Stimulated activated CD8-positive, alpha-beta memory T cell treated with anti-CD3 and anti-CD28 coated beads, Interleukin-15, amount 100 ng/mL, for 24 hours (primary cell): ENCODE measurements around the gene RPL12.

ENCODE experiments used
- DNase-seq: peaks from one replicate; pipeline ENCODE4 v3.0.0-alpha.2; 2020; ENCODE audit warnings: low read depth

The RPL12 gene

DNA sequence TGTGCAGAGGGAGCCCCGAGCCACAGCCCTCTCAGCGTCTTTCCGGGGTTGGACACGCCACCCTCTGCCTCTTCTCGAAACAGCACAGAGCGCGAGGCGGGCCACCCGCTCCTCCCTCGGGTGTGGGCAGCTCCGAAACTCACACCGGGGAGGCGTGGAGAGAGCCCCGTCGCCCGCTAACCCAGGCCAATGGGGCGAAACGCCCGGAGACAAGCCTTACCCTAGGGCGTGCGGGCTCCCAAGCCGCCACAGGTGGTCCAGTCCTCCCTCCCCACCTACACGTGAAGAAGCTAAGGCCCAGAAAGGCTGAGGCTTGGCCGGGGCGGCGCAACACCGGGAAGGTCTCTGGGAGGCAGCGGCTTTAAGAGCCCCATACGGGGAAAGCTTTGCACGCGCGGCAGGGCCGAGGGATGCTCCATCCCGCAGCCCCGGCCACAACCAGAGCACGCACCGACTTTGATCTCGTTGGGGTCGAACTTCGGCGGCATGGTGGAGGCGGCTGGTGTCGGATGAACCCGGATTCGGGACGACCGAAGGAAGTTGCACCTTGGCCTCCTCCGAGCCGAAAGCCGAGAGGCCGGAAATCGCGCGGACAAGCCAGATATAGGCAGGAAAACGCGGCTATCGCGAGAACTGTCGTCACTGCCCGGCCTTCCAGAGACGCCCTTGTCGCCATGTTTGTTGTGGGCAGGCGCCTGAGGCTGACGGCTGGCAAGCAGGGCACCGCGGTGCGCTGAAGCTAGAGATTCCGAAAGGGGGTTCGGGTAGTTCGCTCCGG, at the start of gene RPL12, which contains the start of gene LRSAM1:
TSS of gene RPL12 (minus strand) at position 577 of the 778 bp plus-strand sequence. CDS start at position 488, 89 bp downstream.
TSS of gene LRSAM1 (plus strand) at position 681 of the 778 bp plus-strand sequence. CDS start 3,018 bp downstream, outside the sequence.
- peak; percentile 99 for DNase-seq

DNA sequence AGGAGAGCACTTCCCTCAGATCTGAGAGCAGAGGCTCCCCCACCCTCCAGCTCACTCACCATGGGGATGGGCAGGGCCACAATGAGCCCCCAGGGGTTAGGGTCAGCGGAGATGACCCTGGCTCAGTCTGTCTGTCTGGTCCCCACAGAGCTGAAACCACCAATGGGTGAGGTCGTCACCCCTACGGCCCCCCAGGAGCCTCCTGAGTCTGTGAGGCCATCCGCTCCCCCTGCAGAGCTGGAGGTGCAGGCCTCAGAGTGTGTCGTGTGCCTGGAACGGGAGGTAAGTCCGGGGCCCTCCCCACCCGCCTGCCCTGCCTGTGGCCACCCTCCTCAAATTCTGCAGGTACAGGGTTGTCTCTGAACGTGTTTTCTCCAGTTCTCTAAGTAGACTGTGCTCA, 49.7 kb upstream of the RPL12 start:
- DNase-seq, result no peak

DNA sequence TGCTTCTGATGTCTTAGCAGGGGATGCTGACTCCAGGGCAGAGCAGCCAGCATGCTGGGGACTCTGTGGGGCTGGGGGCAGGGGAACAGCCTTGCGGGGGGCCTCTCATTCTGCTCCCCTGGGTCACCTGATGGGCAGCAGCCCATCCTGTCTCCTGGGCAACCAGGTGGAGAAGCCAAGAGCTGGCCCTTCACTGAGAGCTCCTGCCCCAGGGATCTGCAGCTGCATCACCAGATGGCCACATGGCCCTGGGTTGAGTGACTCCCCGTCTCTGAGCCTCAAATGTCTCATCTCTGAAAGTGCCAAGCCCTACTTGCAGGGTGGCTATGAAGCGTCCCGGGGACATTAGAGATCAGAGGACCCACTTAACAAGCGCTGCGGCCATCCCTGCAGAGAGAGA, 49.2 kb upstream of the RPL12 start:
- DNase-seq, result no peak

DNA sequence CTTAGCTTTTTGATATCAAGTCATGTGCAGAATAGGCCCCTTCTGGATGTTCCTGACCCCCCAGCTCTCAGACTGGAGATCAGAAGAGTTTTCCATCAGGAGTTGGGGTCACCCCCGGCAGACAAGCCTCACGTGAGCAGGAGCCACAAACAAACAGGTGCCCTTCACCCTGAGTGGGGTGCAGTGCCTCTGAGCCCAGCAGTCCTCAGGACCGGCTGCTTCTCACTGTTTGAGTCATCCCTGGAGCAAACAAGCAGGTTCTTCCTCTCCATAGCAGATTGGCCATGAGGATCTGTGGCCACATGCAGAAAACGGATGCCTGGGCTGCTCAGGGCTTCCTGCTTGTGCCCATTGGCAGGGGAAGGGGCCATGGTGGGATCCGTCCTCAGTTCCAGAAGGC, 47.1 kb upstream of the RPL12 start:
- DNase-seq, result no peak

DNA sequence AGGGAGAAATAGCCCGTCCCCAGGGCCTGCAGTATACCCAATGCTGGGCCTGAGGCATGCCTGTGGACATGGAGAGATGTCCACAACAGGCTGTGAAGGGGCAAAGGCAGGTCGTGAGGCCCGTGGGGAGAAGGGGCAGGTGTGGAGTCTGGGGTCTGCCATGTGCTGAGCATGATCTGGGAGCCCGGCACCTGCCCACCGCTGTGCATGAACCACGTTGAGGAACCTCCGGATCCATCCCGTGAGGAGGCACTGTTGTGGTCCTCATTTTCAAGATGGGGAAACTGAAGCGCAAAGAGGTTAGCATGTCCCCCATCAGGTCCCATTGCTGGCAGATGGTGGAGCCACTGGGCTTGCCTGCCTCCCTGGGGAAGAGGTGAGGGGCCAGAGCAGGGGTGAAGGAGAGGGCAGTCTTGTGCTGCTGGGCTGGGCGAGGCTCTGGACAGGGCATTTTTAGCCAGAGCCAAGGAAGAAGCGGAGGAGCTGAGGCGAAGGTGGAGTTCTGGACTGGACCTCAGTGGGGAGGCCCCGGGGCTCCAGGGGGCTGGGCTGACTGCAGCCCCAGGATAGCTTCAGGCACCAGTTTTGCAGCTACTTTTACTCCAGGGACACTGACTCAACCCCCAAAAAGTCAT, 46.6 kb upstream of the RPL12 start:
- no peak for DNase-seq

DNA sequence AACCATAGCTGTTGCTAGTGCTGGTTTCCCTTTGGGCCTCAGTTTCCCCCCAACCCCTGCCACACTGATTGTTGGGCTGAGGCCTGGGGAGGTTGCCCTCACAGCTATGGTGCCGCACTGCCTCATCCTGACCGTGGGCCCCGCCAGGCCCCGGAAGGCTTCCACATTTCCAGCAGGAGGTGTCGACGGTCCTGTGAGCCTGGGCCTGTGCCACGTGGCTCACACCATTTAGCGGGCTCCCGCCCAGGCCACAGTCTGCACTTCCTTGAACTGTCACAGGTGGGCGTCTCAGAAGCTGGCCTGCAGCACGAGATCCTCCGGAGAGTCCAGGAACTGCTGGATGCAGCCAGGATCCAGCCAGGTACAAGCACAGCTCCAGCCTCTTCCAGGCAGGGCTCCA, 45.8 kb upstream of the RPL12 start:
- DNase-seq, result no peak

DNA sequence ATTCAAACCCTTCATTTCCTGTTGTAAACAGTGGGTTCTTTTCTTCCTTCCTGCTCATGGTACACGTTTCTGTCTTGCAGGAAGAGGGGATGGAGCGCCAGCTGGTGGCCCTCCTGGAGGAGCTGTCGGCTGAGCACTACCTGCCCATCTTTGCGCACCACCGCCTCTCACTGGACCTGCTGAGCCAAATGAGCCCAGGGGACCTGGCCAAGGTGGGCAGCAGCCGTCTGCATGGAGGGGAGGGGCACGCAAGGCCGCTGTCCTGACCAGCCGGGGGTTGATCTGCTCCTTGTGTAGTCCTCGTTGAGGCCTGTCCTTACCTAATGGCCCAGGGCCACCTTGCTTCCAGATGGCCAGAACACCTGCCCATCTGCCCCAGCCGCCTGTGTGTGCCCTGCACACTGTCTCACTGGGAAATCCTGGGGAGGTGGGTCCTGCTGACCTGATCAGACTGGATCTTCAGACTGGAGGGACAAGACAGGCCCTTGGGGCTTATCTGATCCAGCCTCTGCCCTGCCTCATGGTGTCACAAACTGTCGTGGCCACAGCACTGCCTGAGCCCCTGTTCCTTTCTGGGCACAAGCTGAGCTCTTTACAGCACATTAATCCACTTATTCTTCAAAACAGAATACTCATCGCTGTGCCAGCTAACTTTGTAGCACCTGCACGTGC, 44.8 kb upstream of the RPL12 start:
- DNase-seq, result no peak

DNA sequence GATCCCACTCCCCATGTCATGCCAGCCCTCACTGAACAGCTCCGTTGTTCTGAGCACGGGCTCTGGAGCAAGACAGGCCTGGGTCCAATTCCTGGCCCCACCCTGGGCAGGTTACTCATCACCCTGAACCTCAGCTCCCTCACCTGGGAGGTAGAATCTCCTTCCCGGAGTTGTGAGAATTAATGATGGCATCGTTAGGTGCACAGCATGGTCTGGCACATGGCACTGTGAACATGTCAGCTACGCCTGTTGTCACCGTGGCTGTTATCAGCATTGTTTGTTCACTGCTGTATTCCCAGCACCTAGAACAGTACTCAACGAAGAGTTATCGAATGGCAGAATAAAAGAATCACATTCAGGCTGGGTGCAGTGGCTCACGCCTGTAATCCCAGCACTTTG, 43.1 kb upstream of the RPL12 start:
- DNase-seq, result no peak

DNA sequence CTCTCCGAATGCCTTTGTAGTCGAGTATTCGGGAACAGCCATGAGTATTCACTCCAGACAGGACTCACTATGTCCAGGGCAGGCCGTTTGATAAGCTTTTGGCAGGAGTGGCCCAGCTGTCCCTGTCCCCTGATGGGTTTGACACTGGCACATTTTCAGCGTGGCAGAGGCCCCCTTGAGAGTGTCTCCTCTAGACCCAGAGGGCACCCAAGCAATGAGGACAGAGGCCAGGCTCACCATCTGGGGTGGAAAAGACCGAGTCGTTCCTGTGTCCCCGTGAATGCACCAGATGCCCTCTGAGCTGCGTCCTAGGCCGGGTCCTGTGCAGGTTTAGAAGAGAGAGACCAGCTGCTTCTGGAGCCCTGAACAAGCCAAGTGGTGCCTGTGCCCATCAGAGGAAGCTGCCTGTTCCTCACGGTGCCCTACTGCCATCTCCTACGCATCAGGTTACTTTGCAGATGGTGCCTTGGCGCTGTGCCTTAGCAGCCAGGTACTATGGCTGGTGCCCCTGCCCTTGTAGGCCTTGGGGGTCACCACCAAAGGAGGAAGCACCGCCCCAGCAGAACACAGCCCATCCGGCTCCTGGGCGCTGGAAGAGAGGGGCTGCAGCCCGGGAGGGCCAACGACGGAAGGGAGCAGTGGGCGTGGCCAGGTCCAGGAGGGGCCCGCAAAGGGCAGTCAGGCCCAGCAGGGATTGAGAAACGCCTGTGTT, 42.5 kb upstream of the RPL12 start:
- DNase-seq, result no peak

DNA sequence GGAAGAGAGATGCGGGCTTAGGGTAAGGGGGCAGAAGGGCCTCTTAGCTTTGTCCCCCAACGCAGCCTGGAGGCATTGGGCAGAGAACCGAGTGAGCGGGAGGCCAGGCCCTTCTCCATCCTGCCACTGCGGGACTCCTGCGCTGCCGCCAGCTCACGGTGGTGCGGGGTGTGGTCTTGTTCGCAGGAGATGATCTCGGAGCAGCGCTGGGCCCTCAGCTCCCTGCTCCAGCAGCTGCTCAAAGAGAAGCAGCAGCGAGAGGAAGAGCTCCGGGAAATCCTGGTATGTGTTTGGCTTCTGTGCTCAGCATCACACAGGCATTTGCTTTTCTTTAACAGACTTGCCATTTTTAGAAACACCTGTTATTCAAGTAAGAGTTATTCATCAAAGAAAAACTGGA, 41.4 kb upstream of the RPL12 start:
- no peak for DNase-seq

DNA sequence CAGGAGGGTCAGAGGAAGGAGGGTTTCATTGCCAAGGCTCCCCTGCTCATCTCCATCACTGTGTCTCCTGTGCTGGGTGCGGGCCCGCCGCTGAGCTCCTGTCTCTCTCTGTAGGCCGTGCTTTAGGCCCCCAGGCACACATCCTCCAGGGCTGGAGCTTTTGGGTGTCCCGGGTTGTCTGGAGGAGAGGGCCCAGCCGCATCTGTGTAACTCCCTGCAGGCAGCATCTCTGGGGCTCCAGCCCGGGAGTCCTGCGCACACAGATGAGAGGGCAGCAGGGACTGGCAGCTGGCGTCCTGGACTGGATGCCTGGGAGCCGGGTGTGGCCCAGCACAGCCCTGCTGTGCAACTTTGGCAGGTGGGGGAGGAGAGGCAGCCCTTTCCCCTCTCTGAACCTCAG, 40.3 kb upstream of the RPL12 start:
- no peak for DNase-seq

DNA sequence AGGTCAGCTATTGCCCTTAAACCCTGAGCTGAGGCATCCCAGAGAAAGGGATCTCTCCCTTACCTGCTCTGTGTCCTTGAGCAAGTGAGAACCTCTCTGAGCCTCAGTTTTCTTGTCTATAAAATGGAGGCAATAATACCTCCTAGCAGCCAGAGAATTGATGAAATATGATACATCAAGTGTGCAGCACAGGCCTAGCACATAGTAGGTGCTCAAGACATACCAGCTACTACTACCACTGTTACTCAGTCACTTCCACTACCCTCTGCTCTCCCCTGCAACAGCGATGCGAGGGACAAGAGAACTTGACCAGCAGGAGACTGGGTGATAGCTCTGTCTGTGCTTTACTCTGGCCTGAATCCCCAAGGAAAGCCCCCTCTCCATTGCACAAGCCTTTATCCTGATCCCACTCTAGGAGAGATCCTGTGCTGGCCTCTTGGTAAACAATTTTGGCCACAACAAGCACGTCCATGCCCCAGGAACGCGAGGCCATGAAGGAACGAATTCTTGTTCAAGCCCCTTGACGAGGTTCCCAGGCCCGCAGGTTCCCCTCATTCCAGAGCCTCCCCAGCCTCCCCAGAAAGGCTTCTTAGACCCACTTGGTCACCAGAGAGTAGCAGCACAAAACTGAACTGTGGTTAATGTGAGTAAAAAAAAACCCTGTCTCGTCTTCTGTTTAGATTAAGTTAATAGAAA, 39.5 kb upstream of the RPL12 start:
- DNase-seq, result no peak

DNA sequence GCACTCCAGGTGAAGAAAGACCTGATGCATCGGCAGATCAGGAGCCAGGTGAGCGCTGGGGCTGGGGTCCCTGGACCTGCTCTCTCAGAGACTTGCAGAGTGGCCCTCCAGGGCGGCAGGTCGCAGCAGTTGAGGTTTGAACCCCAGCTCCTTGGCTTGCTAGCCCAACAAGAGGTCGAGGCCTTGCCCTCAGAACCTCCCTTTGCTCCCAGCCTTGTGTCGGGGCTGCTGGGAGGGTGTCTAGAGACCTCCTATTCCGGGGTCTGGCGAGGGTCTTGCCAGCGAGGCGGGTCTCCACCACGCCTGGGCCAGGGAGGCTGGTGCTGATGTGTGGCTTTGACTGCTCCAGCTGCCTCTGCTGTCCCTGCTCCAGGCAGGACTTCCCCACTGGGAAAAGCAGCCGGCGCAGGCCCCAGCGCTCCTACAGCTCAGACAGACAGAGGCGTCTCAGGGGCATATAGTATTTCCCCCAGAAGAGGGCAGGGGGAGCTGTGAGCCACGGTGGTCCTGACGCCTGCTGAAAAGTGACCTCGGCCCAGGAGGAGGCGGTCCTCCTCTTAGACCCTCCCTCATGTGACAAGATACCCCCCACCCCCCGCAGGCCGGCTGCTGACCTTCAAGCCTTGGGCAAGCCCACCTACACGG, 38.4 kb upstream of the RPL12 start:
- no peak for DNase-seq

DNA sequence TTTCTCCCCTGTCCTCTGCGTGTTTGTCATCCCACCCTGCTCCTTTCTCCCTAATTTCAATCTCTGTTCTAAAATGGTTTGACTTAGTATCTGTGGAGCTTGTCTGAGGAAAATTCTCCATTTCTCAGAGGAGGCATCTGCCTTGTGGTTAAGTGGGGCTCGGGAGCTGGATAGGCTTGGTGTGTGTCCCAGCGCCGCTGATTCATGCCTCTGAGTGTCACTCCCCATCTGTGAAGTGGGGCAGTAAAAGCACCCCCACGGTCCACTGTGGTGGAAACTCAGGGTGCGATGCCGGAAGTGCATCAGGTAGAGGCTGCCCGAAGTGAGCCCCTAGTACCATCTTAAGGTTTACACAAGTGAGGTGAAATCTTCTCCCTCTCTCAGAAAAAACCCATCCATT, 37.7 kb upstream of the RPL12 start:
- DNase-seq, result no peak

DNA sequence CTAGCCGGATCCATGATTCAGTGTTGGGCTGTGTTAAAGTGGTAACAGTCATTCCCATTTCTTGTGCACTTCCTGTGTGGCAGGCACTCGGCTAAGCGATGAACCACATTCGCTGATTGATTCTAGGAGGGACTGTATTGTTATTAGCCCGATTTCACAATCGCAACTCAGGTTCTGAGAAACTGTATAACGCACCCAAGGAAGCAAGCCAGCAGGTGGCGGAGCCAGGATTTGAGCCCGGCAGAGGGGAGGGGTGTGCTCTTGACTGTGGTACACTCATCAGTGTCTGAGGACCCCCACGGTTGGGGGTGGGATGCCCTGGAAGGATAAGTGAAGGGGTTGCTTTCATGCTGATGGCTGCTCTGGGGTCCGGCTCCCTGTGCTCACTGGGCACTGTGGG, 34.8 kb upstream of the RPL12 start:
- DNase-seq, result no peak

DNA sequence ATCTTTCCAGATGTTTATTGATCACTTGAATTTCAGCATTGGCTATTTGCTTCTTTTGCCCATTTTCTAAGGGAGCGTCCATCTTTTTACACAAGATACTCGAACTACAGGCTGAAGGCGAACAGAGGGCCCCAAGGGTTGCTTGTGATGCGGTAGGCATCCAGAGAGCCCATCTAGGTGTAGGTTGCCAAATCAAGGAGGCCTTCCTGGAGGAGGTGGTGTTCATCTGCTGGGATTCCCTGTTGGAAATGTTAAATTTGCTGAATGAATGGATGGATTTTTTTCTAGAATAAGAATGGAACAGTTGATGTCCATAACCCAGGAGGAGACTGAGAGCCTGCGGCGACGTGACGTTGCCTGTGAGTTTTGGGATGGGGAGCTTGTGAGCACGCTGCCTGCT, 31.5 kb upstream of the RPL12 start:
- no peak for DNase-seq

DNA sequence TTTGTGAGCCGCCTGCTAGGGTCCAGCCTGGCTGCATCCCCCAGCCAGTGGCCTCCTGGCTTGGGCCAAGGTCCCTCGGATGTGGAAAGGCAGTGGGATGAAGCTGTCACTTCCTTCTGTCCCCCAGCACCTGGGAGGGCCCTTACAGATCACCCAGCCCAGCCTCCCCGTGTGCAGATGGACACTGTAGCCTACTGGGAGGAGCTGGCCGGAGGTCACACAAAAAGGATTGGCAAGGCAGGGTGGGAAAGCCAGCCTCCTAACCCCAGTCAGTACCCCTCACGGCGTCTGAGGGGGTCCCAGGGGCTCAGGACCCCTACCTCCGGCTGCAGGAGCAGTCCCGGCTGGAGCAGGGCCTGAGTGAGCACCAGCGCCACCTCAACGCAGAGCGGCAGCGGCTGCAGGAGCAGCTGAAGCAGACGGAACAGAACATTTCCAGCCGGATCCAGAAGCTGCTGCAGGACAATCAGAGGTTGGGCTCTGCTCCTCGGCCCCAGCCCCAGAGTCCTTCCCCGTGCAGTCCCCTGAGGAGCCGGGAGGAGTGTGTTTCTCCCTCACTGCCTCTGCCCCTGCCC, 28.4 kb upstream of the RPL12 start:
- no peak for DNase-seq

DNA sequence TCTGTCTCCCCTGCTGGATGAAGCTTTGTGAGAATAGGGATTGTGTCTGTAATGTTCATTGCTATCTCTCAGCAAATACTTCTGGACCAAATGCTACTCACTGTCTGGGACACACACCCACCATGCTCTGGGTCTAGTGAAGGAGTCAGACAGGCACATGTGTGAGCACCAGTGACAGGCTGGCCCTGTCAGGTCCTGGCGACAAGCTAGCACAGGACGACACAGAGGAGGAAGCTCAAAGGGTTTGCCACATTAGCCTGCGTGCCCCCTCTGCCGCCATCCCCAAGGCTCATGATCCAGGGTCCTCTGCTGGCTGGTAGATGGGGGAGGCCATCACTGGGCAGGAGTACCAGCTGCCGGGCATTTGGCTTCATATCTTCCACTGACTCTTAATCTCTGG, 23.4 kb upstream of the RPL12 start:
- DNase-seq, result no peak

DNA sequence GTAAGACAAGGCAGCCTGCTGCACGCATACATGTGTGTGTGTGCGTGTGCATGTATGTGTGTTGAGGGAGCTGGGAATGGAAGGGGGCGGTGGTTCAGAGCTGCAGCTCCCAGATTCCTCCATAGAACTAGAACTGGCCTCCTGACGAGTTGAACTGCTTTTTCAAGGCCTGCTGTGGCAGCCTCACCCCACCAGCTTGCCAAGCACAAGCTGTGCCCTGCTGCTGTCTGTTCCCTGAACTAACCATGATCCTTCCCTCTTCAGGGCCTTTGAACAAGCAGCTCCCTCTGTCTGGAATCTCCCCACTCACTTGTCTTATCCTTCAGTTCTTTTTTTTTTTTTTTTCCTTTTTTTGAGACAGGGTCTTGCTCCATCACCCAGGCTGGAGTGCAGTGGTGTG, 22.7 kb upstream of the RPL12 start:
- DNase-seq, result no peak

DNA sequence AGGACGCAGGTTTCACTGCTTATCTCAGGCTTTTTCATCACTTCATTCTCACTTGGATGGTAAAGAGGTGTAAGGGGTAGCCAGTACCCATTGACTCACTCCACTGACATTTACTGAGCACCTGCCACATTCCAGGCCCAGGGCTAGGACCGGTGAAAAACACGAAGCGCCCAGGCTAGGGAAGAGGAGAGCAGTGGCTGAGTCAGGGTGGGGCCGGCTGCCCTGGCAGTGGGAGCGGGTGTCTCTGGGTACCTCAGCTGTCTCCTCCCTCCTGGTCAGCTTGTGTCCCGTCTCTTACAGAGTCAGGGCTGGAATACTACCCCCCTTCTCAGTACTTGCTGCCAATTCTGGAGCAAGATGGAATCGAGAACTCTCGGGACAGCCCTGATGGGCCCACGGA, 22.3 kb upstream of the RPL12 start:
- DNase-seq, result no peak

DNA sequence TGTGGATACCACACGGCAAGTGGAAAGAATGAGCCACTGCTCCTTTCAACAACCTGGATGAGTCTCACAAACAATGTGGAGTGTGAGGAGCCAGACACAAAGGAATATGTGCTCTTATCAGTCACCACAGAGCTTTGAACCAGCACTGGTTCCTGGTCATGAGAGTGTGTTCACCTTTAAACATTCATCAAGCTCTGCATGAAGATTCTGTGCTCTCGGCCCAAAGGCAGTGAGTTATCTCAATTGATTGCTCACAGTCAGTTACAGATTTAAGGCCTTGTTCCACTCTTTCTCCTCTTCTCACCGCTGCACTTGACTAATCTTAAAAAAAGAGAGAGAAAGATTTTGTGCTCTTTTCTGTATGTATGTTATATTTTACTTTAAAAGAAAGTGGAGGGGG, 19.5 kb upstream of the RPL12 start:
- no peak for DNase-seq
